ENCODE data around the gene PNP.

DNA sequence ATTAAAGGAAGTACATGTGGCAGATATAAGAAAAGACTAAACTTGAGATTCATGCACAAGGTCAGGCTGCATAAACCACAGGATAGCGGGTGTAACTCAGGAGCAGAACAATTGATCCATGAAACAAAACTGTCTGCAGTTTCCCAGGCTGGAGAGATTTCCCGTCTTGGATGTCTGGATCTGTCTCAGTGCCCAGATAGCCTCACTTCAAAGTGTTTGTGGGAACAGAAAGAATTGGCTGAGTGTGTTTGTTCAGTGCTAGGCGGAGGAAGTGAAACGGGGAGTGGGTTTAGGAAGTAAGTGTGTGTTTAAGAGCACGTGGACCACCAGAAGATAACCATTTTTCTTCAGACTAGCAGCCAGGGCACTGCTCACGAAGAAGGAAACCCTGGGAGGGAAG, 34.7 kb downstream of the PNP start:
- TF ChIP-seq, protein P1, sequence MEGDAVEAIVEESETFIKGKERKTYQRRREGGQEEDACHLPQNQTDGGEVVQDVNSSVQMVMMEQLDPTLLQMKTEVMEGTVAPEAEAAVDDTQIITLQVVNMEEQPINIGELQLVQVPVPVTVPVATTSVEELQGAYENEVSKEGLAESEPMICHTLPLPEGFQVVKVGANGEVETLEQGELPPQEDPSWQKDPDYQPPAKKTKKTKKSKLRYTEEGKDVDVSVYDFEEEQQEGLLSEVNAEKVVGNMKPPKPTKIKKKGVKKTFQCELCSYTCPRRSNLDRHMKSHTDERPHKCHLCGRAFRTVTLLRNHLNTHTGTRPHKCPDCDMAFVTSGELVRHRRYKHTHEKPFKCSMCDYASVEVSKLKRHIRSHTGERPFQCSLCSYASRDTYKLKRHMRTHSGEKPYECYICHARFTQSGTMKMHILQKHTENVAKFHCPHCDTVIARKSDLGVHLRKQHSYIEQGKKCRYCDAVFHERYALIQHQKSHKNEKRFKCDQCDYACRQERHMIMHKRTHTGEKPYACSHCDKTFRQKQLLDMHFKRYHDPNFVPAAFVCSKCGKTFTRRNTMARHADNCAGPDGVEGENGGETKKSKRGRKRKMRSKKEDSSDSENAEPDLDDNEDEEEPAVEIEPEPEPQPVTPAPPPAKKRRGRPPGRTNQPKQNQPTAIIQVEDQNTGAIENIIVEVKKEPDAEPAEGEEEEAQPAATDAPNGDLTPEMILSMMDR (IDR thresholded peaks at IDR 0.05; ENCODE audit: low read length) = no peak
- TF ChIP-seq EZH2 (IDR thresholded peaks at IDR 0.05; ENCODE audit: borderline replicate concordance, low read length) = no peak

Measured in OCI-LY1 (cell line).